ENCODE measurements around the gene CYSRT1. TPM values are rescaled to one million over a fixed set of nuclear protein-coding genes. Genes with fewer than 3 reads are reported as not detected.

Gene CYSRT1
- total and polyA plus RNA-seq, 2 donors (not counting 1 experiment from before 2014, with no cell fraction given): 0.19 to 0.66 TPM

- TF ChIP-seq CTCF (conservative IDR thresholded peaks at IDR 0.05 in 1 of 2, IDR thresholded peaks at IDR 0.05 in 1 of 2; ENCODE audit: low read depth in 1 of 2, low read length in 2 of 2): no peak
- TF ChIP-seq EZH2 (IDR thresholded peaks at IDR 0.05; ENCODE audit: low read length, missing control alignments): no peak
- no peak for DNase-seq (ENCODE audit: low read depth in 2 of 2)
- Histone ChIP-seq H2AFZ (ENCODE audit: low read length) (peak overlapping the region; percentile 55), H3K9me3 (ENCODE audit: control insufficient read depth, insufficient read depth, low read depth, low read length) (no peaks in the 10 kb centered on the region), H3K9ac (ENCODE audit: insufficient read depth, low read length) (peak overlapping the region; percentile 93), H4K20me1 (ENCODE audit: control insufficient read depth, extremely low read depth, insufficient read depth, low read length) (no peaks in the 10 kb centered on the region), H3K4me1 (ENCODE audit: control insufficient read depth, extremely low read depth, insufficient read depth, low read length) (peaks cover 19% of the 10 kb centered on the region), H3K4me2 (ENCODE audit: extremely low read depth, insufficient read depth, low read length) (peak overlapping the region; percentile 81), H3K27me3 (ENCODE audit: control insufficient read depth, insufficient read depth, low read length) (no peaks in the 10 kb centered on the region), H3K79me2 (ENCODE audit: control insufficient read depth, insufficient read depth, low read length) (peaks cover 36% of the 10 kb centered on the region), H3K36me3 (ENCODE audit: control insufficient read depth, insufficient read depth, low read length) (peaks cover 31% of the 10 kb centered on the region), H3K27ac (ENCODE audit: insufficient read depth, low read length) (peak overlapping the region; percentile 92), H3K4me3 (replicated peaks in 1 of 4; ENCODE audit: control extremely low read depth in 1 of 4, insufficient read depth in 1 of 4, low read depth in 3 of 4, low read length in 4 of 4) (peak overlapping the region; percentile 77 to 97 (median 96))
These were observed 36.9 kb upstream of the CYSRT1 start for GRCh38 chr9:137188086-137188489.

GRCh38 chr9:137188490-137189296 is 36.3 kb upstream of the CYSRT1 start, which contains the start of the genes ANAPC2 and SSNA1:
Gene ANAPC2, minus strand, starts transcription at chr9:137188560. Its CDS starts 28 bp downstream, at chr9:137188532.
Gene SSNA1, plus strand, starts transcription at chr9:137188676. Its CDS starts 51 bp downstream, at chr9:137188727.
- H4K20me1 ChIP-seq (ENCODE audit: control insufficient read depth, extremely low read depth, insufficient read depth, low read length): no peaks in the 10 kb centered on the region

More at GRCh38 chr9:137188490-137189296, 36.3 kb upstream of the CYSRT1 start, which contains the start of the genes ANAPC2 and SSNA1:
- TF ChIP-seq EZH2 (IDR thresholded peaks at IDR 0.05; ENCODE audit: low read length, missing control alignments) (no peak), CTCF (conservative IDR thresholded peaks at IDR 0.05 in 1 of 2, IDR thresholded peaks at IDR 0.05 in 1 of 2; ENCODE audit: low read depth in 1 of 2, low read length in 2 of 2) (peak; percentile 49 to 50)
- peak; percentile 87 to 95 for DNase-seq (ENCODE audit: low read depth in 2 of 2)
- Histone ChIP-seq H3K27me3 (ENCODE audit: control insufficient read depth, insufficient read depth, low read length) (no peaks in the 10 kb centered on the region), H3K4me2 (ENCODE audit: extremely low read depth, insufficient read depth, low read length) (peak within 1 kb of the TSS; percentile 92), H2AFZ (ENCODE audit: low read length) (peak within 1 kb of the TSS; percentile 55), H3K4me3 (replicated peaks in 1 of 4; ENCODE audit: control extremely low read depth in 1 of 4, insufficient read depth in 1 of 4, low read depth in 3 of 4, low read length in 4 of 4) (peak within 1 kb of the TSS; percentile 77 to 97 (median 96)), H3K4me1 (ENCODE audit: control insufficient read depth, extremely low read depth, insufficient read depth, low read length) (peaks cover 19% of the 10 kb centered on the region), H3K9ac (ENCODE audit: insufficient read depth, low read length) (peak within 1 kb of the TSS; percentile 93), H3K36me3 (ENCODE audit: control insufficient read depth, insufficient read depth, low read length) (peaks cover 26% of the 10 kb centered on the region), H3K9me3 (ENCODE audit: control insufficient read depth, insufficient read depth, low read depth, low read length) (no peaks in the 10 kb centered on the region), H3K27ac (ENCODE audit: insufficient read depth, low read length) (peak within 1 kb of the TSS; percentile 92), H3K79me2 (ENCODE audit: control insufficient read depth, insufficient read depth, low read length) (peaks cover 36% of the 10 kb centered on the region)

Measured in fibroblast of lung (primary cell).